HG03103 (cell line): ENCODE data around the gene MICU1.
A peak's percentile ranks its signal among the peaks of the same experiment; 100 is the strongest.
"Not testable (repeated sequence)": the region's sequence is repeated elsewhere in the genome, so short reads cannot be mapped to it uniquely, and the experiment has no call there.

Experiments used
- ATAC-seq: cut with Tn5 transposase; IDR thresholded peaks from one replicate; pipeline ENCODE4 v1.9.1; 2021; ENCODE audit warnings: low read depth; ENCODE audit not compliant: unreplicated experiment

Gene MICU1

GRCh38 chr10:72334196-72334824, 291.6 kb downstream of the MICU1 start:
- ATAC-seq, result no peak

- ATAC-seq, result no peak
Measured at GRCh38 chr10:72333112-72334015, 292.5 kb downstream of the MICU1 start.

GRCh38 chr10:72332423-72333111, 293.3 kb downstream of the MICU1 start:
- no peak for ATAC-seq

- ATAC-seq, result peak; percentile 39
Measured at GRCh38 chr10:72331575-72332422, 294.1 kb downstream of the MICU1 start.

- no peak for ATAC-seq
Measured at GRCh38 chr10:72330069-72330426, 295.8 kb downstream of the MICU1 start.

GRCh38 chr10:72329290-72330068, 296.4 kb downstream of the MICU1 start:
- ATAC-seq, result no peak

- no peak for ATAC-seq
Measured at GRCh38 chr10:72328829-72329204, 297.1 kb downstream of the MICU1 start.

- ATAC-seq, result no peak
Measured at GRCh38 chr10:72328045-72328828, 297.6 kb downstream of the MICU1 start.

GRCh38 chr10:72326665-72327603, 298.9 kb downstream of the MICU1 start:
- not testable (repeated sequence) for ATAC-seq

- ATAC-seq, result not testable (repeated sequence)
Measured at GRCh38 chr10:72325243-72326175, 300.4 kb downstream of the MICU1 start.

GRCh38 chr10:72323771-72324191, 302.1 kb downstream of the MICU1 start:
- ATAC-seq, result no peak

GRCh38 chr10:72323108-72323749, 302.6 kb downstream of the MICU1 start:
- ATAC-seq, result no peak

- ATAC-seq, result no peak
Measured at GRCh38 chr10:72322280-72323058, 303.4 kb downstream of the MICU1 start.

- no peak for ATAC-seq
Measured at GRCh38 chr10:72322030-72322279, 303.9 kb downstream of the MICU1 start.

- no peak for ATAC-seq
Measured at GRCh38 chr10:72321248-72322029, 304.4 kb downstream of the MICU1 start.
